SU-DHL-6 (cell line): Measurements from ENCODE around the gene ACOT12.
"Not testable (repeated sequence)": the region's sequence is repeated elsewhere in the genome, so short reads cannot be mapped to it uniquely, and the experiment has no call there.

Experiments used
- H2AFZ ChIP-seq: fragments of 200-600 bp; sonication (generic); 2 replicates; pipeline ENCODE4 v1.6.1; 2014; ENCODE audit warnings: low read depth, mild to moderate bottlenecking, moderate library complexity, mixed read lengths, antibody characterized with exemption, low read length; ENCODE audit not compliant: severe bottlenecking
- H3F3A ChIP-seq: fragments of 200-600 bp; shearing (Covaris generic); 2 replicates; pipeline ENCODE4 v1.6.0; 2016; ENCODE audit warnings: antibody characterized with exemption, mild to moderate bottlenecking; ENCODE audit not compliant: insufficient read depth
- H3K27ac ChIP-seq: fragments of 200-600 bp; sonication (generic); 2 replicates; pipeline ENCODE4 v1.5.1; 2016; ENCODE audit warnings: low read depth, mild to moderate bottlenecking, low read length, moderate library complexity, mixed read lengths
- H3K27me3 ChIP-seq: fragments of 200-600 bp; sonication (generic), shearing (Covaris generic); 2 replicates; pipeline ENCODE4 v1.6.0; 2014; ENCODE audit warnings: mild to moderate bottlenecking, low read length
- H3K36me3 ChIP-seq: fragments of 200-600 bp; sonication (generic); 2 replicates; pipeline ENCODE4 v1.6.1; 2014; ENCODE audit warnings: mild to moderate bottlenecking, low read length, mixed read lengths
- H3K4me2 ChIP-seq: fragments of 300-600, 200-600 bp; shearing (Covaris generic), sonication (generic); 2 replicates; pipeline ENCODE4 v1.6.0; 2014; ENCODE audit warnings: low read length, low read depth, mild to moderate bottlenecking; ENCODE audit not compliant: poor library complexity, severe bottlenecking
- H3K4me3 ChIP-seq: fragments of 200-600 bp; sonication (generic); 2 replicates; pipeline ENCODE4 v1.5.1; 2014; ENCODE audit warnings: antibody characterized with exemption, low read length, mild to moderate bottlenecking, mixed read lengths; ENCODE audit not compliant: insufficient read depth, poor library complexity, severe bottlenecking
- H3K79me2 ChIP-seq: fragments of 200-600 bp; sonication (generic); 2 replicates; pipeline ENCODE4 v1.6.1; 2014; ENCODE audit warnings: mild to moderate bottlenecking, low read length, moderate library complexity; ENCODE audit not compliant: insufficient read depth
- H3K9ac ChIP-seq: fragments of 200-600 bp; sonication (generic); 2 replicates; pipeline ENCODE4 v1.7.0; 2014; ENCODE audit warnings: mild to moderate bottlenecking, low read length
- H3K9me2 ChIP-seq: fragments of 200-600 bp; sonication (generic); replicated peaks from 2 replicates; pipeline ENCODE4 v1.6.1; 2014; ENCODE audit warnings: low read length; ENCODE audit not compliant: insufficient read depth
- H3K9me3 ChIP-seq: fragments of 200-600 bp; sonication (generic); 2 replicates; pipeline ENCODE4 v1.6.1; 2014; ENCODE audit warnings: low read length, mixed read lengths; ENCODE audit not compliant: insufficient read depth
- H4K20me1 ChIP-seq: fragments of 200-600 bp; sonication (generic); 2 replicates; pipeline ENCODE4 v1.6.1; 2014; ENCODE audit warnings: low read depth, mild to moderate bottlenecking, antibody characterized with exemption, low read length, moderate library complexity, mixed read lengths
- CTCF ChIP-seq: fragments of 200-600 bp; sonication (generic); IDR thresholded peaks from one replicate; pipeline ENCODE4 v1.5.1; 2017; ENCODE audit warnings: antibody characterized with exemption, mild to moderate bottlenecking, low read length, moderate library complexity; ENCODE audit not compliant: insufficient read depth, poor library complexity, severe bottlenecking
- EZH2phosphoT487 ChIP-seq: fragments of 200-600 bp; sonication (generic), shearing (Covaris generic); conservative IDR thresholded peaks from 2 replicates; pipeline ENCODE4 v1.6.1; 2018; ENCODE audit warnings: mild to moderate bottlenecking, antibody characterized with exemption, low read length, moderate library complexity, mixed read lengths

ACOT12 gene

GRCh38 chr5:81300921-81301270 is 93.0 kb downstream of the ACOT12 start:
- no peaks in the 10 kb centered on the region for H3K36me3 ChIP-seq
- H3K27me3 ChIP-seq: no peaks in the 10 kb centered on the region
- H2AFZ ChIP-seq: peak overlapping the region; percentile 67
- no peaks in the 10 kb centered on the region for H4K20me1 ChIP-seq
- H3K27ac ChIP-seq: peak overlapping the region; percentile 37
- 0 out of 2 replicates have a peak, but pooled peaks cover 3% of the 10 kb centered on the region for H3F3A ChIP-seq
- peak overlapping the region; percentile 75 for H3K4me2 ChIP-seq
- H3K79me2 ChIP-seq: peaks cover 38% of the 10 kb centered on the region
- TF ChIP-seq EZH2phosphoT487: no peak
- TF ChIP-seq CTCF: no peak
- H3K4me3 ChIP-seq: peak overlapping the region; percentile 80
- peak overlapping the region; percentile 84 for H3K9ac ChIP-seq
- H3K9me2 ChIP-seq: no peaks in the 10 kb centered on the region
- H3K9me3 ChIP-seq: no peaks in the 10 kb centered on the region

GRCh38 chr5:81297531-81297930 is 96.4 kb downstream of the ACOT12 start:
- Histone ChIP-seq H3K79me2 (peaks cover 39% of the 10 kb centered on the region), H3K4me2 (no peak overlapping the region)

GRCh38 chr5:81294021-81294420 is 99.9 kb downstream of the ACOT12 start:
- not testable (repeated sequence) for H3K9ac ChIP-seq, H3F3A ChIP-seq, H3K4me2 ChIP-seq, H2AFZ ChIP-seq, H3K4me3 ChIP-seq, H3K9me2 ChIP-seq, H4K20me1 ChIP-seq, H3K27ac ChIP-seq, H3K27me3 ChIP-seq
- Histone ChIP-seq H3K79me2 (peaks cover 43% of the 10 kb centered on the region), H3K9me3 (peaks cover 23% of the 10 kb centered on the region; the same call in 1 of the 2 replicates), H3K36me3 (peaks cover 20% of the 10 kb centered on the region; the same call in 1 of the 2 replicates)

More at GRCh38 chr5:81297531-81297930, 96.4 kb downstream of the ACOT12 start:
- H3K27me3 ChIP-seq: no peaks in the 10 kb centered on the region
- no peak for TF ChIP-seq CTCF
- no peak for TF ChIP-seq EZH2phosphoT487
- no peaks in the 10 kb centered on the region for H4K20me1 ChIP-seq
- no peak overlapping the region for H3K4me3 ChIP-seq
- no peak overlapping the region for H2AFZ ChIP-seq
- H3K9me2 ChIP-seq: no peaks in the 10 kb centered on the region
- H3K36me3 ChIP-seq: 0 out of 2 replicates have a peak, but pooled peaks cover 4% of the 10 kb centered on the region
- no peak overlapping the region for H3K9ac ChIP-seq
- 0 out of 2 replicates have a peak, but pooled peaks cover 3% of the 10 kb centered on the region for H3F3A ChIP-seq
- peaks cover 7% of the 10 kb centered on the region; the same call in 1 of the 2 replicates for H3K9me3 ChIP-seq
- H3K27ac ChIP-seq: no peak overlapping the region

- Histone ChIP-seq H3K4me2 (no peak overlapping the region), H3K9me3 (peaks cover 23% of the 10 kb centered on the region; the same call in 1 of the 2 replicates), H3K27ac (no peak overlapping the region), H3K4me3 (no peak overlapping the region), H4K20me1 (no peaks in the 10 kb centered on the region), H3K79me2 (peaks cover 36% of the 10 kb centered on the region), H3F3A (no peaks in the 10 kb centered on the region), H2AFZ (no peak overlapping the region), H3K36me3 (peaks cover 20% of the 10 kb centered on the region; the same call in 1 of the 2 replicates), H3K9ac (no peak overlapping the region), H3K27me3 (no peaks in the 10 kb centered on the region), H3K9me2 (no peaks in the 10 kb centered on the region)
- TF ChIP-seq CTCF (no peak), EZH2phosphoT487 (no peak)
Measured at GRCh38 chr5:81292130-81292529, 101.8 kb downstream of the ACOT12 start.
